Panc1 (cell line): ENCODE data around the gene COL5A1. TPM values are rescaled to one million over a fixed set of nuclear protein-coding genes. Genes with fewer than 3 reads are reported as not detected.

ENCODE experiments used
- ATAC-seq: fragments of 200-7000 bp; cut with Tn5 transposase; 2 replicates; pipeline ENCODE4 v1.9.1; 2020; ENCODE audit warnings: mild to moderate bottlenecking, moderate library complexity
- BruUV-seq: library from RNA; stranded (reverse); fragments of 400-500 nt; replicated peaks from 2 replicates; lab custom pipeline; 2021; lab: Mats Ljungman, UMichigan
- CTCF ChIA-PET: fragments of 300-600 bp; sonication (Branson Sonifier 250); formaldehyde crosslinking; loops from one replicate; lab custom pipeline; 2022; ENCODE audit warnings: antibody characterized with exemption; lab: Charles Lee
- POLR2A ChIA-PET: fragments of 300-600 bp; sonication (Branson Sonifier 250); formaldehyde crosslinking; loops from one replicate; lab custom pipeline; 2022; ENCODE audit warnings: antibody characterized with exemption; lab: Charles Lee
- DNase-seq: peaks from one replicate; pipeline ENCODE4 v3.0.0-alpha.2; 2010; ENCODE audit warnings: low read depth, low spot score
- H3K27ac ChIP-seq: 2 replicates; pipeline ENCODE4 v1.5.1; 2011; ENCODE audit warnings: mild to moderate bottlenecking, low read length, inconsistent platforms
- H3K27me3 ChIP-seq: fragments of 200-500 bp; sonication (Bioruptor generic); 2 replicates; pipeline ENCODE4 v1.6.0; 2014; ENCODE audit warnings: low read length, inconsistent platforms; ENCODE audit not compliant: control insufficient read depth, insufficient read depth
- H3K36me3 ChIP-seq: fragments of 200-500 bp; sonication (Bioruptor generic); 2 replicates; pipeline ENCODE4 v1.5.1; 2014; ENCODE audit warnings: inconsistent platforms, mild to moderate bottlenecking, low read length, moderate library complexity; ENCODE audit not compliant: control insufficient read depth, insufficient read depth
- H3K4me1 ChIP-seq: 2 replicates; pipeline ENCODE4 v1.5.1; 2011; ENCODE audit warnings: inconsistent platforms, mild to moderate bottlenecking, low read length, moderate library complexity; ENCODE audit not compliant: control insufficient read depth, insufficient read depth
- H3K4me3 ChIP-seq, 2 experiments: 2 replicates each; pipeline ENCODE4 v1.5.1; 2011 to 2012; ENCODE audit warnings: low read depth in 2 of 2, low read length in 2 of 2, mild to moderate bottlenecking in 2 of 2, inconsistent platforms in 1 of 2, moderate library complexity in 1 of 2
- H3K9me3 ChIP-seq: fragments of 200-500 bp; sonication (Bioruptor generic); 2 replicates; pipeline ENCODE4 v1.5.1; 2014; ENCODE audit warnings: low read depth, mild to moderate bottlenecking, inconsistent platforms, low read length, moderate library complexity; ENCODE audit not compliant: control insufficient read depth, insufficient read depth
- CTCF ChIP-seq: fragments of 450-650 bp; IDR thresholded peaks from 2 replicates; pipeline ENCODE4 v1.5.1; 2017; ENCODE audit warnings: mild to moderate bottlenecking
- POLR2AphosphoS5 ChIP-seq: IDR thresholded peaks from 2 replicates; pipeline ENCODE4 v1.6.1; 2012; ENCODE audit warnings: mild to moderate bottlenecking, low read depth, low read length, moderate library complexity
- REST ChIP-seq, 2 experiments: IDR thresholded peaks; 2 replicates each; pipeline ENCODE4 v1.6.1; 2011 to 2012; ENCODE audit warnings: low read depth in 2 of 2, control low read depth in 1 of 2, low read length in 1 of 2, mild to moderate bottlenecking in 1 of 2, moderate library complexity in 1 of 2; ENCODE audit not compliant: insufficient read depth in 1 of 2
- SIN3A ChIP-seq: IDR thresholded peaks from 2 replicates; pipeline ENCODE4 v1.6.1; 2012; ENCODE audit warnings: low read depth, mild to moderate bottlenecking, low read length, moderate library complexity, borderline replicate concordance; ENCODE audit not compliant: insufficient read depth
- TCF7L2 ChIP-seq: IDR thresholded peaks from 2 replicates; pipeline ENCODE4 v1.6.1; 2011; ENCODE audit warnings: mild to moderate bottlenecking, low read depth, low read length, inconsistent platforms
- in situ Hi-C: cut with HindIII; loops from 2 replicates; pipeline ENCODE4 v1.10.0; 2016; ENCODE audit warnings: low sequenced_read_pairs, low pct_unique_long_range_greater_than_20kb
- intact Hi-C: fragments of 100-400 bp; cut with micrococcal nuclease; formaldehyde crosslinking; loops from one replicate; pipeline ENCODE4 v1.10.0; 2022; ENCODE audit not compliant: unreplicated experiment
- total RNA-seq: library from RNA; stranded (reverse); gene quantifications from one replicate; pipeline ENCODE4 v1.2.1, GENCODE V29; 2021; ENCODE audit not compliant: unreplicated experiment

Gene COL5A1
- total RNA-seq, 1 experiment from 2014 or later, result 5.7 TPM

- ChIA-PET CTCF (no interaction called here), POLR2A (no interaction called here)
- Histone ChIP-seq H3K4me3 (no peak overlapping the region), H3K27me3 (no peaks in the 10 kb centered on the region), H3K27ac (no peak overlapping the region), H3K9me3 (no peaks in the 10 kb centered on the region), H3K4me1 (no peaks in the 10 kb centered on the region), H3K36me3 (no peaks in the 10 kb centered on the region)
- intact Hi-C loops, result no loop called here
- no TSS peak for BruUV-seq
- in situ Hi-C loops, result no loop called here
- ATAC-seq (no peak), DNase-seq (no peak)
- TF ChIP-seq SIN3A, result no peak
- no peak for TF ChIP-seq POLR2AphosphoS5
- no peak for TF ChIP-seq CTCF
- no peak for TF ChIP-seq REST (IDR thresholded peaks at IDR 0.05; ENCODE audit: insufficient read depth in 1 of 2, low read depth in 2 of 2, low read length in 1 of 2)
- no peak for TF ChIP-seq TCF7L2
Measured at GRCh38 chr9:134860510-134860909, 218.9 kb downstream of the COL5A1 start.

GRCh38 chr9:134861595-134862334, 220.2 kb downstream of the COL5A1 start:
- DNase-seq (no peak), ATAC-seq (no peak)
- intact Hi-C loops (no loop called here), in situ Hi-C loops (no loop called here)
- no TSS peak for BruUV-seq
- Histone ChIP-seq H3K9me3 (no peaks in the 10 kb centered on the region), H3K36me3 (no peaks in the 10 kb centered on the region), H3K27me3 (no peaks in the 10 kb centered on the region), H3K27ac (no peak overlapping the region), H3K4me3 (no peak overlapping the region), H3K4me1 (no peaks in the 10 kb centered on the region)
- ChIA-PET CTCF (no interaction called here), POLR2A (no interaction called here)
- TF ChIP-seq REST (IDR thresholded peaks at IDR 0.05; ENCODE audit: insufficient read depth in 1 of 2, low read depth in 2 of 2, low read length in 1 of 2) (no peak), TCF7L2 (no peak), SIN3A (no peak), CTCF (no peak), POLR2AphosphoS5 (no peak)
